Measurements from ENCODE around the gene EIF4G3.

The EIF4G3 gene

DNA sequence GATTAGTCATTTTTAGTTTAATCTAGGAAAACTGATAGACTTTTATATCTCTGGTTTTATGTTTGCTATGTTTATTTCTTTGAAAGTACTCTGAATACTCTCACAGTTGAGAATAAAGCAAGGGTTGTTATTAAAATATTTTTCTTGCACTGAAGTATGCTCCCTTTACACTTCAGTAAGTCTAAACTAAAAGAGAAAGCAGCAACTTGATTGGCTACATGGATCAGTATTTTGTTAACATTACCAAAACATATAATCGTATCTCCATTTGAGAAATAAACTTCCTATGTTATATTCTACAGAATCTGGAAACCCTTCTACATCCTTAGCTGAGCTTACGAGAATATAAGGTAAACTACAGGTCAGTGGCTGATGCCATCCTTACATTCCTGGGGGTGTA, 240.1 kb downstream of the EIF4G3 start:
- H3K4me1 ChIP-seq (ENCODE audit: insufficient read depth, low read length, severe bottlenecking) = no peaks in the 10 kb centered on the region
- no peak overlapping the region for H3K4me3 ChIP-seq (ENCODE audit: low read depth, low read length, poor library complexity, severe bottlenecking)
- H3K36me3 ChIP-seq (ENCODE audit: insufficient read depth, low read length) = peaks cover 26% of the 10 kb centered on the region
- no peak overlapping the region for H2AFZ ChIP-seq (ENCODE audit: low read length)
- no peaks in the 10 kb centered on the region for H4K20me1 ChIP-seq (ENCODE audit: insufficient read depth, low read length)
- H3K9me2 ChIP-seq (ENCODE audit: low read depth, low read length) = no peaks in the 10 kb centered on the region
- no peaks in the 10 kb centered on the region for H3K27me3 ChIP-seq (ENCODE audit: insufficient read depth, low read length)
- no peaks in the 10 kb centered on the region for H3K79me2 ChIP-seq (ENCODE audit: insufficient read depth, low read length)
- H3K9ac ChIP-seq (ENCODE audit: low read length) = no peak overlapping the region
- H3K27ac ChIP-seq (ENCODE audit: low read depth, low read length, poor library complexity, severe bottlenecking) = no peak overlapping the region
- no peaks in the 10 kb centered on the region for H3F3A ChIP-seq (ENCODE audit: insufficient read depth, low read length)
- H3K9me3 ChIP-seq (ENCODE audit: low read length) = no peaks in the 10 kb centered on the region
- no peak for TF ChIP-seq EZH2 (IDR thresholded peaks at IDR 0.05; ENCODE audit: borderline replicate concordance, low read length)
- TF ChIP-seq, protein P1, sequence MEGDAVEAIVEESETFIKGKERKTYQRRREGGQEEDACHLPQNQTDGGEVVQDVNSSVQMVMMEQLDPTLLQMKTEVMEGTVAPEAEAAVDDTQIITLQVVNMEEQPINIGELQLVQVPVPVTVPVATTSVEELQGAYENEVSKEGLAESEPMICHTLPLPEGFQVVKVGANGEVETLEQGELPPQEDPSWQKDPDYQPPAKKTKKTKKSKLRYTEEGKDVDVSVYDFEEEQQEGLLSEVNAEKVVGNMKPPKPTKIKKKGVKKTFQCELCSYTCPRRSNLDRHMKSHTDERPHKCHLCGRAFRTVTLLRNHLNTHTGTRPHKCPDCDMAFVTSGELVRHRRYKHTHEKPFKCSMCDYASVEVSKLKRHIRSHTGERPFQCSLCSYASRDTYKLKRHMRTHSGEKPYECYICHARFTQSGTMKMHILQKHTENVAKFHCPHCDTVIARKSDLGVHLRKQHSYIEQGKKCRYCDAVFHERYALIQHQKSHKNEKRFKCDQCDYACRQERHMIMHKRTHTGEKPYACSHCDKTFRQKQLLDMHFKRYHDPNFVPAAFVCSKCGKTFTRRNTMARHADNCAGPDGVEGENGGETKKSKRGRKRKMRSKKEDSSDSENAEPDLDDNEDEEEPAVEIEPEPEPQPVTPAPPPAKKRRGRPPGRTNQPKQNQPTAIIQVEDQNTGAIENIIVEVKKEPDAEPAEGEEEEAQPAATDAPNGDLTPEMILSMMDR (IDR thresholded peaks at IDR 0.05; ENCODE audit: low read length) = no peak
- H3K4me2 ChIP-seq (ENCODE audit: low read length) = no peak overlapping the region

DNA sequence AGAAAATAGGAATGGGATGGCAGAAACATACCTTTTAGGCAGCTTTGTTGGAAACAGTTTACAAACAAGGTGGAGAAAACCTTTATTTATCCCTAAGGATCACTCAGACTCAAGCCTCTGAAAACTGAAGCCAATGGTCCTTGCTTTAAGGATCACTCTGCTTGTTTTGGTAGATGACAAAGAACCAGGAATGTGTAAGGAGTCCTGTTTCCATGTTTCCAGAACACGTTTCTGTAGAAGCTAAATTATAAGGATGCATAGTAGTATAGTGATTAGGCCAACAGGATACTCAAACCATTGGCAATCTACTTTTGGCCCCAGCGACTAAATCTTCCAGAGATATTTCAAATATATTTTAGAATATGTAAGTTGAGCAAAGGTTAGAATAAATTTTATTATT, 240.5 kb downstream of the EIF4G3 start:
- H3K9me3 ChIP-seq (ENCODE audit: low read length) = no peaks in the 10 kb centered on the region
- H3K27ac ChIP-seq (ENCODE audit: low read depth, low read length, poor library complexity, severe bottlenecking) = no peak overlapping the region
- TF ChIP-seq EZH2 (IDR thresholded peaks at IDR 0.05; ENCODE audit: borderline replicate concordance, low read length) = no peak
- TF ChIP-seq, protein P1 (IDR thresholded peaks at IDR 0.05; ENCODE audit: low read length) = no peak
- no peak overlapping the region for H2AFZ ChIP-seq (ENCODE audit: low read length)
- no peaks in the 10 kb centered on the region for H4K20me1 ChIP-seq (ENCODE audit: insufficient read depth, low read length)
- H3K4me3 ChIP-seq (ENCODE audit: low read depth, low read length, poor library complexity, severe bottlenecking) = no peak overlapping the region
- H3K9me2 ChIP-seq (ENCODE audit: low read depth, low read length) = no peaks in the 10 kb centered on the region
- no peaks in the 10 kb centered on the region for H3F3A ChIP-seq (ENCODE audit: insufficient read depth, low read length)
- H3K27me3 ChIP-seq (ENCODE audit: insufficient read depth, low read length) = no peaks in the 10 kb centered on the region
- H3K4me2 ChIP-seq (ENCODE audit: low read length) = no peak overlapping the region
- H3K36me3 ChIP-seq (ENCODE audit: insufficient read depth, low read length) = peaks cover 22% of the 10 kb centered on the region; the same call in 1 of the 2 replicates
- H3K4me1 ChIP-seq (ENCODE audit: insufficient read depth, low read length, severe bottlenecking) = no peaks in the 10 kb centered on the region
- no peaks in the 10 kb centered on the region for H3K79me2 ChIP-seq (ENCODE audit: insufficient read depth, low read length)
- H3K9ac ChIP-seq (ENCODE audit: low read length) = no peak overlapping the region

DNA sequence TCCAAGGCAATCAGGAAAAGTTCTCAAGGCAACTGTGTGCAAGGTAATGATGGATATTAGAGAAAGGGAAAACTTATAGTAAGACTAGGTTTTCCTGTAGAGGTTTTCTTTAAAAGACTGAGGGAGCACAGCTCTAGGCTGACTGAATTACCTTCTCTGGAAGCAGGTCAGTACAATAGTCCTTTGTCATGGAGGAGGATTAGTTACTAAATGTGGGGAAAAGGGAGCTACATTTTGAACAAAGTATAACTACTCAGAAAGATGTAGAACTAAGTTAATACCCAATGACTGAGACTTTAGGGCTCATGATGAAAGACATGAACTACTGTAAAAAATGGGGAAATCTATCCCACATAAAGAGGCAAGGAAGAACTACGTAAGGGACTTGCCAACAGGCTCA, 241.0 kb downstream of the EIF4G3 start:
- Histone ChIP-seq H3K27ac (ENCODE audit: low read depth, low read length, poor library complexity, severe bottlenecking) (no peak overlapping the region), H3K79me2 (ENCODE audit: insufficient read depth, low read length) (no peaks in the 10 kb centered on the region)

More for the DNA sequence above, 241.0 kb downstream of the EIF4G3 start:
- Histone ChIP-seq H3K27me3 (ENCODE audit: insufficient read depth, low read length) (no peaks in the 10 kb centered on the region), H3K9me2 (ENCODE audit: low read depth, low read length) (no peaks in the 10 kb centered on the region), H3F3A (ENCODE audit: insufficient read depth, low read length) (no peaks in the 10 kb centered on the region), H3K4me1 (ENCODE audit: insufficient read depth, low read length, severe bottlenecking) (no peaks in the 10 kb centered on the region), H4K20me1 (ENCODE audit: insufficient read depth, low read length) (no peaks in the 10 kb centered on the region), H3K4me3 (ENCODE audit: low read depth, low read length, poor library complexity, severe bottlenecking) (no peak overlapping the region), H3K9ac (ENCODE audit: low read length) (no peak overlapping the region), H3K4me2 (ENCODE audit: low read length) (no peak overlapping the region), H3K9me3 (ENCODE audit: low read length) (no peaks in the 10 kb centered on the region), H3K36me3 (ENCODE audit: insufficient read depth, low read length) (peaks cover 17% of the 10 kb centered on the region; the same call in 1 of the 2 replicates), H2AFZ (ENCODE audit: low read length) (no peak overlapping the region)
- TF ChIP-seq EZH2 (IDR thresholded peaks at IDR 0.05; ENCODE audit: borderline replicate concordance, low read length) = no peak
- TF ChIP-seq, protein P1 (IDR thresholded peaks at IDR 0.05; ENCODE audit: low read length) = no peak

Data from OCI-LY1 (cell line).